IMR-90 (cell line): ENCODE measurements around the gene CCDC144A.

Source experiments
- BHLHE40 ChIP-seq: fragments of 150-350 bp; IDR thresholded peaks from 2 replicates; pipeline ENCODE4 v1.6.1; 2016; ENCODE audit warnings: mild to moderate bottlenecking, low read depth, low read length
- CHD1 ChIP-seq: IDR thresholded peaks from 2 replicates; pipeline ENCODE4 v1.6.1; 2012; ENCODE audit warnings: low read depth, low read length, improper control_type of control experiment
- CTCF ChIP-seq: conservative IDR thresholded peaks from 2 replicates; pipeline ENCODE4 v1.5.1; 2012; ENCODE audit warnings: mild to moderate bottlenecking, low read depth, low read length, improper control_type of control experiment
- FOS ChIP-seq: fragments of 150-350 bp; IDR thresholded peaks from 2 replicates; pipeline ENCODE4 v1.6.1; 2016; ENCODE audit warnings: low read depth, low read length
- MAFK ChIP-seq: IDR thresholded peaks from 2 replicates; pipeline ENCODE4 v1.6.1; 2012; ENCODE audit warnings: low read depth, low read length, improper control_type of control experiment
- MAZ ChIP-seq: IDR thresholded peaks from 2 replicates; pipeline ENCODE4 v1.6.1; 2012; ENCODE audit warnings: low read depth, mild to moderate bottlenecking, low read length, improper control_type of control experiment, moderate library complexity, borderline replicate concordance
- MXI1 ChIP-seq: IDR thresholded peaks from 2 replicates; pipeline ENCODE4 v1.6.1; 2012; ENCODE audit warnings: low read depth, mild to moderate bottlenecking, low read length, moderate library complexity, borderline replicate concordance
- NFE2L2 ChIP-seq: fragments of 150-350 bp; IDR thresholded peaks from 2 replicates; pipeline ENCODE4 v1.6.1; 2016; ENCODE audit warnings: low read depth, mild to moderate bottlenecking, low read length
- POLR2A ChIP-seq: IDR thresholded peaks from 2 replicates; pipeline ENCODE4 v1.6.1; 2012; ENCODE audit warnings: mild to moderate bottlenecking, low read depth, low read length
- RCOR1 ChIP-seq: IDR thresholded peaks from 2 replicates; pipeline ENCODE4 v1.6.1; 2012; ENCODE audit warnings: mild to moderate bottlenecking, low read length, improper control_type of control experiment; ENCODE audit not compliant: insufficient replicate concordance
- RFX5 ChIP-seq: IDR thresholded peaks from 2 replicates; pipeline ENCODE4 v1.8.0; 2012; ENCODE audit warnings: low read depth, mild to moderate bottlenecking, low read length, moderate library complexity
- SMC3 ChIP-seq: fragments of 150-350 bp; IDR thresholded peaks from 2 replicates; pipeline ENCODE4 v1.6.1; 2016; ENCODE audit warnings: low read depth, mild to moderate bottlenecking, antibody characterized with exemption, low read length, moderate library complexity
- TF ChIP-seq, protein P1 (sequence below): fragments of 150-350 bp; IDR thresholded peaks from 2 replicates; pipeline ENCODE4 v1.6.1; 2017; ENCODE audit warnings: mild to moderate bottlenecking, antibody characterized with exemption, low read length, low read depth
- TF ChIP-seq, protein P2 (sequence below): fragments of 150-350 bp; IDR thresholded peaks from 2 replicates; pipeline ENCODE4 v1.6.1; 2016; ENCODE audit warnings: low read depth, mild to moderate bottlenecking, low read length, moderate library complexity, borderline replicate concordance

DNA sequence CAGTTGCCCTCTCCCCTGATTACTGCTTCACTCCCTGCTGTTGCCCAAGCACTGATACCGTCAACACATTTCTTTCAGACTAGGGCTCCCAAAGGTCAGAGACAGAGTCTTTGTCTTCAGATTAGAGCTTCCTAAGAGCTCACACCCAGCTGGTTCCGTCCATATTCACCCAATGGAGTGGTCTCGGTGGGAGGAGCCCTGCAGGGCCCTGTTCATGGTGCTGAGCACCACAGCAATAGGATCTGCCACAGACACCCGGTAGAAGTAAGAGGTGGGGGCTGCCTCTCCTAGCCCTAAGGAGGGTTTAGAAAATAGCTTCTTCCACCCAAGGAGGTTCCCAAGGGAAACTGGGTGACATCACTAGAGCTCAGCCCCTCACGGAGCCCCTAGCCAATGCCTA, 128.3 kb downstream of the CCDC144A start:
- no peak for TF ChIP-seq RFX5
- TF ChIP-seq CTCF, result no peak
- no peak for TF ChIP-seq MAFK
- no peak for TF ChIP-seq FOS
- TF ChIP-seq MXI1, result no peak
- no peak for TF ChIP-seq SMC3
- no peak for TF ChIP-seq BHLHE40
- TF ChIP-seq, protein P1, sequence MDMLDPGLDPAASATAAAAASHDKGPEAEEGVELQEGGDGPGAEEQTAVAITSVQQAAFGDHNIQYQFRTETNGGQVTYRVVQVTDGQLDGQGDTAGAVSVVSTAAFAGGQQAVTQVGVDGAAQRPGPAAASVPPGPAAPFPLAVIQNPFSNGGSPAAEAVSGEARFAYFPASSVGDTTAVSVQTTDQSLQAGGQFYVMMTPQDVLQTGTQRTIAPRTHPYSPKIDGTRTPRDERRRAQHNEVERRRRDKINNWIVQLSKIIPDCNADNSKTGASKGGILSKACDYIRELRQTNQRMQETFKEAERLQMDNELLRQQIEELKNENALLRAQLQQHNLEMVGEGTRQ, result no peak
- no peak for TF ChIP-seq POLR2A
- no peak for TF ChIP-seq CHD1
- TF ChIP-seq NFE2L2, result no peak
- TF ChIP-seq, protein P2, sequence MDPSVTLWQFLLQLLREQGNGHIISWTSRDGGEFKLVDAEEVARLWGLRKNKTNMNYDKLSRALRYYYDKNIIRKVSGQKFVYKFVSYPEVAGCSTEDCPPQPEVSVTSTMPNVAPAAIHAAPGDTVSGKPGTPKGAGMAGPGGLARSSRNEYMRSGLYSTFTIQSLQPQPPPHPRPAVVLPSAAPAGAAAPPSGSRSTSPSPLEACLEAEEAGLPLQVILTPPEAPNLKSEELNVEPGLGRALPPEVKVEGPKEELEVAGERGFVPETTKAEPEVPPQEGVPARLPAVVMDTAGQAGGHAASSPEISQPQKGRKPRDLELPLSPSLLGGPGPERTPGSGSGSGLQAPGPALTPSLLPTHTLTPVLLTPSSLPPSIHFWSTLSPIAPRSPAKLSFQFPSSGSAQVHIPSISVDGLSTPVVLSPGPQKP, result no peak
- TF ChIP-seq MAZ, result no peak
- TF ChIP-seq RCOR1, result no peak
